Superior temporal gyrus (tissue), 1 donor: ENCODE measurements around the gene AVL9.
"Not testable (repeated sequence)": the region's sequence is repeated elsewhere in the genome, so short reads cannot be mapped to it uniquely, and the experiment has no call there.

Source experiments
- DNase-seq: peaks from one replicate; pipeline ENCODE4 v3.0.0-alpha.2; 2016; ENCODE audit errors: extremely low spot score

Gene AVL9

GRCh38 chr7:32495298-32496051 is at the start of gene AVL9:
Gene AVL9 (plus strand): TSS chr7:32495489. CDS start chr7:32495710, 221 bp downstream.
- peak; percentile 88 for DNase-seq

GRCh38 chr7:32447218-32447617 is 48.1 kb upstream of the AVL9 start:
- no peak for DNase-seq

- no peak for DNase-seq
Observed at GRCh38 chr7:32453341-32454011, 41.8 kb upstream of the AVL9 start.

- DNase-seq = no peak
Observed at GRCh38 chr7:32458025-32458424, 37.3 kb upstream of the AVL9 start.

- no peak for DNase-seq
Observed at GRCh38 chr7:32459788-32460187, 35.5 kb upstream of the AVL9 start.

- DNase-seq = no peak
Observed at GRCh38 chr7:32461484-32461883, 33.8 kb upstream of the AVL9 start.

GRCh38 chr7:32462451-32462850 is 32.8 kb upstream of the AVL9 start:
- no peak for DNase-seq

- DNase-seq = no peak
Observed at GRCh38 chr7:32462977-32463376, 32.3 kb upstream of the AVL9 start.

GRCh38 chr7:32464641-32465416 is 30.5 kb upstream of the AVL9 start:
- not testable (repeated sequence) for DNase-seq

- not testable (repeated sequence) for DNase-seq
Observed at GRCh38 chr7:32470004-32470403, 25.3 kb upstream of the AVL9 start.

GRCh38 chr7:32470871-32471270 is 24.4 kb upstream of the AVL9 start:
- no peak for DNase-seq

- DNase-seq = no peak
Observed at GRCh38 chr7:32472015-32472414, 23.3 kb upstream of the AVL9 start.

- DNase-seq = no peak
Observed at GRCh38 chr7:32474008-32474407, 21.3 kb upstream of the AVL9 start.

- no peak for DNase-seq
Observed at GRCh38 chr7:32476816-32477648, 18.3 kb upstream of the AVL9 start.

GRCh38 chr7:32477649-32477980 is 17.7 kb upstream of the AVL9 start:
- no peak for DNase-seq

GRCh38 chr7:32479574-32480200 is 15.6 kb upstream of the AVL9 start:
- DNase-seq = peak; percentile 61

GRCh38 chr7:32481176-32481575 is 14.1 kb upstream of the AVL9 start:
- DNase-seq = no peak

GRCh38 chr7:32481921-32482320 is 13.4 kb upstream of the AVL9 start:
- no peak for DNase-seq

- DNase-seq = no peak
Observed at GRCh38 chr7:32489788-32490126, 5.5 kb upstream of the AVL9 start.

GRCh38 chr7:32490127-32490796 is 5.0 kb upstream of the AVL9 start, which contains the start of gene LSM5:
Gene LSM5 (minus strand): TSS chr7:32490380. CDS start chr7:32490365, 15 bp downstream.
- peak; percentile 97 for DNase-seq

- no peak for DNase-seq
Observed at GRCh38 chr7:32494946-32495297, 367 bp upstream of the AVL9 start.
